Glutamatergic neuron (in vitro differentiated cells): ENCODE results near the gene PTPRJ. TPM values are rescaled to one million over a fixed set of nuclear protein-coding genes. Genes with fewer than 3 reads are reported as not detected.
"Not testable (repeated sequence)": the region's sequence is repeated elsewhere in the genome, so short reads cannot be mapped to it uniquely, and the experiment has no call there.

Source experiments
- DNase-seq: peaks from one replicate; pipeline ENCODE4 v3.0.0; 2022
- H3K27ac Mint-ChIP-seq: one replicate; pipeline ENCODE4 v1.8.0; 2020; ENCODE audit warnings: mild to moderate bottlenecking, mixed read lengths, inconsistent platforms; ENCODE audit not compliant: unreplicated experiment
- H3K27me3 Mint-ChIP-seq: one replicate; pipeline ENCODE4 v1.8.0; 2020; ENCODE audit warnings: mild to moderate bottlenecking, moderate library complexity, mixed read lengths, inconsistent platforms; ENCODE audit not compliant: unreplicated experiment
- H3K36me3 Mint-ChIP-seq: one replicate; pipeline ENCODE4 v1.8.0; 2020; ENCODE audit warnings: mild to moderate bottlenecking, mixed read lengths, inconsistent platforms; ENCODE audit not compliant: unreplicated experiment
- H3K4me1 Mint-ChIP-seq: one replicate; pipeline ENCODE4 v1.8.0; 2020; ENCODE audit warnings: mild to moderate bottlenecking, low read depth, mixed read lengths, inconsistent platforms; ENCODE audit not compliant: unreplicated experiment
- H3K4me3 Mint-ChIP-seq: one replicate; pipeline ENCODE4 v1.8.0; 2020; ENCODE audit warnings: mild to moderate bottlenecking, mixed read lengths, inconsistent platforms; ENCODE audit not compliant: unreplicated experiment
- H3K9me3 Mint-ChIP-seq: one replicate; pipeline ENCODE4 v1.8.0; 2020; ENCODE audit warnings: mild to moderate bottlenecking, moderate library complexity, mixed read lengths, inconsistent platforms; ENCODE audit not compliant: unreplicated experiment
- long read RNA-seq: library from polyadenylated mRNA; unstranded; transcript quantifications from one replicate; pipeline ENCODE4 v2.0.0, GENCODE V29; 2020; ENCODE audit not compliant: unreplicated experiment
- total RNA-seq: library from RNA; stranded (reverse); fragmentation: NEBNext Ultra II Directional; extraction: Animal tissue kit (Norgen Biotek cat#: 25700); gene quantifications from one replicate; pipeline ENCODE4 v1.2.1, GENCODE V29; 2021; ENCODE audit not compliant: unreplicated experiment
- TF ChIP-seq, protein P1 (sequence below): fragments of 200-600 bp; sonication (generic); IDR thresholded peaks from one replicate; pipeline ENCODE4 v1.5.0; 2021; ENCODE audit not compliant: partially characterized antibody, unreplicated experiment

Gene PTPRJ
- total RNA-seq: 2.4 TPM
- long read RNA-seq: 0 reads

DNA sequence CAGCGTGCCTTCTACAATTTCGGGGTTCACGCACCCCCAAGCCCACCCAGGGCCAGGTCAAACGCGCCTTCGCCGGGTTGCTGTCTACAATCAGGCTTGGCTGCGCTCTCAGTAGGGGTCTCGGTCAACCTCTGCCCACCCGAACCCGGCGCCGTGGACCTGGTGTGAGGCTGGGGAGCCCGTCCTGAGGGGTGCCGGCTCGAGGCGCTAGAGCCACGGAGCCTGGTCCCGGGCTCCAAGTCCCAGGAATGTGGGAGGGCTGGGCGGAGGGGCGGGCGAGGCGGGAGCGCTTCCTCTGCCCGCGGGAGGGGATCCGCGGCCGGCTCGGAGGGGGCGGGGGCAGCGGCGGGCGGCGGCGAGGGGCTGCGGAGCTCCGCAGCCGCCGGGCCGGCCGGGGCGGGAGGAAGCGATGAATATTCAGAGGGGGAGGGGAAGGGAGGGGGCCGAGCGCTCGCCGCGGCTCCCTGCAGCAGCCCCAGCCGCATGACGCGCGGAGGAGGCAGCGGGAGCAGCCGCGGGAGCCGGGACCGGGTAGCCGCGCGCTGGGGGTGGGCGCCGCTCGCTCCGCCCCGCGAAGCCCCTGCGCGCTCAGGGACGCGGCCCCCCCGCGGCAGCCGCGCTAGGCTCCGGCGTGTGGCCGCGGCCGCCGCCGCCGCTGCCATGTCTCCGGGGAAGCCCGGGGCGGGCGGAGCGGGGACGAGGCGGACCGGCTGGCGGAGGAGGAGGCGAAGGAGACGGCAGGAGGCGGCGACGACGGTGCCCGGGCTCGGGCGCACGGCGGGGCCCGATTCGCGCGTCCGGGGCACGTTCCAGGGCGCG, at the start of gene PTPRJ:
Gene PTPRJ, plus strand, starts transcription at position 472 of the 819 bp plus-strand sequence. CDS start 354 bp downstream, outside the sequence.
- no peak within 1 kb of the TSS for H3K27ac Mint-ChIP-seq
- H3K27me3 Mint-ChIP-seq: peaks cover 7% of the 10 kb centered on the region
- TF ChIP-seq, protein P1, sequence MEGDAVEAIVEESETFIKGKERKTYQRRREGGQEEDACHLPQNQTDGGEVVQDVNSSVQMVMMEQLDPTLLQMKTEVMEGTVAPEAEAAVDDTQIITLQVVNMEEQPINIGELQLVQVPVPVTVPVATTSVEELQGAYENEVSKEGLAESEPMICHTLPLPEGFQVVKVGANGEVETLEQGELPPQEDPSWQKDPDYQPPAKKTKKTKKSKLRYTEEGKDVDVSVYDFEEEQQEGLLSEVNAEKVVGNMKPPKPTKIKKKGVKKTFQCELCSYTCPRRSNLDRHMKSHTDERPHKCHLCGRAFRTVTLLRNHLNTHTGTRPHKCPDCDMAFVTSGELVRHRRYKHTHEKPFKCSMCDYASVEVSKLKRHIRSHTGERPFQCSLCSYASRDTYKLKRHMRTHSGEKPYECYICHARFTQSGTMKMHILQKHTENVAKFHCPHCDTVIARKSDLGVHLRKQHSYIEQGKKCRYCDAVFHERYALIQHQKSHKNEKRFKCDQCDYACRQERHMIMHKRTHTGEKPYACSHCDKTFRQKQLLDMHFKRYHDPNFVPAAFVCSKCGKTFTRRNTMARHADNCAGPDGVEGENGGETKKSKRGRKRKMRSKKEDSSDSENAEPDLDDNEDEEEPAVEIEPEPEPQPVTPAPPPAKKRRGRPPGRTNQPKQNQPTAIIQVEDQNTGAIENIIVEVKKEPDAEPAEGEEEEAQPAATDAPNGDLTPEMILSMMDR: no peak
- no peaks in the 10 kb centered on the region for H3K36me3 Mint-ChIP-seq
- peak within 1 kb of the TSS; percentile 26 for H3K4me3 Mint-ChIP-seq
- no peaks in the 10 kb centered on the region for H3K4me1 Mint-ChIP-seq
- DNase-seq: peak; percentile 70
- peaks cover 2% of the 10 kb centered on the region for H3K9me3 Mint-ChIP-seq

DNA sequence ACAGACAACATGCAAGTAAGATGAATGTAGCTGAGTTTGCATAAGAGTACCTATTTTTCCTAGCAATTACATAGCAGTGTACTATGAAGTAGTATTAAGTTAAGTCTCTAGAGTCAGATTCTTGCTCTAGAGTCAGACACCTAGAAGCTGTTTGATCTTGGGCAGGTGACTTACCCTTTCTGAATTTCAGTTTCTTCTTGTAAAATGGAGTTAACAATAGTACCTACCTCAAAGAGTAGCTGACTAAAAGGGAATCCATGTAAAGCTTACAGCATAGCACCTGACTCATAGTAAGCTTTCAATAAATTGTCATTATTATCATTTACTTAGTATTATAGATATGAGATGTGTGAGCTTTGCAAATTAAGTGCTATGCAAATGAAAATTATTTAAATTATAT, 47.8 kb upstream of the PTPRJ start:
- Mint-ChIP-seq H3K27me3 (no peaks in the 10 kb centered on the region), H3K36me3 (no peaks in the 10 kb centered on the region), H3K27ac (no peak overlapping the region), H3K9me3 (no peaks in the 10 kb centered on the region), H3K4me3 (no peak overlapping the region), H3K4me1 (no peaks in the 10 kb centered on the region)
- TF ChIP-seq, protein P1: no peak
- DNase-seq: no peak

DNA sequence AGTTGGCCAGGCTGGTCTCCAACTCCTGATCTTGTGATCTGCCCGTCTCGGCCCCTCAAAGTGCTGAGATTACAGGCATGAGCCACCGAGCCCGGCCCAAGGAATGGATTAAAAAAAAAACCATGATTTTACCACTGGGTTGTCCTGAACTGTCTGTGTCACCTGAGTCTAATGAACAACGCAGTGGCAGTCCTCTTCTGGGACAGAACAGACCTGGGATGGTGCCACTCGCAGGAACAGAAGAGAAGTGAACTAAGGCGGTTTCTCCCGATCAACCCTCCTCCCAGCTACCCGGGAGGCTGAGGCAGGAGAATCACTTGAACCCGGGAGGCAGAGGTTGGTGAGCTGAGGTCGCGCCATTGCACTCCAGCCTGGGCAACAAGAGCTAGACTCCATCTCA, 46.6 kb upstream of the PTPRJ start:
- H3K27ac Mint-ChIP-seq, H3K27me3 Mint-ChIP-seq, H3K9me3 Mint-ChIP-seq, H3K36me3 Mint-ChIP-seq, H3K4me3 Mint-ChIP-seq, H3K4me1 Mint-ChIP-seq, DNase-seq: not testable (repeated sequence)

DNA sequence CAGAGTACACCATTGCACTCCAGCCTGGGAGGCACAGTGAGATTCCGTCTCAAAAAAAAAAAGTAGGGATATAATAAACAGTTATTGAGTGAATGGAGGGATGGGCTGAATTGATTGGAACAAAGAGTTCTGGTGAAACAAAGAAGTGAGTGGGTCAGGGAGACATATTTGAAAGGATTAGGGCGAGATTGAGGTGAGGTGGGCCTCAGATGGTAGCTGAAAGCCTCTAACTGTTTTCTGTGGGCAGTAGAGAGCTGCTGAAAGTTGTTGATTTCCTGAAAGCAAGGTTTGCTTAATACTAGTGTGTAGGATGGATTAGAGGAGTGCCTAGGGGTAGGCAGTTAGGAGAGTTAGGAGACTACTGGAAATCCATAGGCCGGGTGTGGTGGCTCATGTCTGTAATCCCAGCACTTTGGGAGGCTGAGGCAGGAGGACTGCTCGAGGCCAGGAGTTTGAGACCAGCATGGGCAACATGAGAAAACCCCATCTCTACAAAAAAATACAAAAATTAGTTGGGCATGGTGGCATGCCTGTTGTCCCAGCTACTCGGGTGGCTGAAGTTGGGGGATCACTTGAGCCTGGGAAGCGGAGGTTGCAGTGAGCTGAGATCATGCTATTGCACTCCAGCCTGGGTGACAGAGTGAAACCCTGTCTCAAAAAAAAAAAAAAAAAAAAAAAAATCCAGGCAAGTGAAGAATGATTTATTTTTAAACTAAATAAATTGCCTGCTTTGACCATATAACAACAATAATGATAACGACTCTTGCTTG, 41.4 kb upstream of the PTPRJ start:
- DNase-seq: no peak
- H3K9me3 Mint-ChIP-seq: no peaks in the 10 kb centered on the region
- no peak overlapping the region for H3K4me3 Mint-ChIP-seq
- peak overlapping the region; percentile 0 for H3K27ac Mint-ChIP-seq
- H3K27me3 Mint-ChIP-seq: peaks cover 2% of the 10 kb centered on the region
- no peaks in the 10 kb centered on the region for H3K36me3 Mint-ChIP-seq
- TF ChIP-seq, protein P1: no peak
- H3K4me1 Mint-ChIP-seq: no peaks in the 10 kb centered on the region

DNA sequence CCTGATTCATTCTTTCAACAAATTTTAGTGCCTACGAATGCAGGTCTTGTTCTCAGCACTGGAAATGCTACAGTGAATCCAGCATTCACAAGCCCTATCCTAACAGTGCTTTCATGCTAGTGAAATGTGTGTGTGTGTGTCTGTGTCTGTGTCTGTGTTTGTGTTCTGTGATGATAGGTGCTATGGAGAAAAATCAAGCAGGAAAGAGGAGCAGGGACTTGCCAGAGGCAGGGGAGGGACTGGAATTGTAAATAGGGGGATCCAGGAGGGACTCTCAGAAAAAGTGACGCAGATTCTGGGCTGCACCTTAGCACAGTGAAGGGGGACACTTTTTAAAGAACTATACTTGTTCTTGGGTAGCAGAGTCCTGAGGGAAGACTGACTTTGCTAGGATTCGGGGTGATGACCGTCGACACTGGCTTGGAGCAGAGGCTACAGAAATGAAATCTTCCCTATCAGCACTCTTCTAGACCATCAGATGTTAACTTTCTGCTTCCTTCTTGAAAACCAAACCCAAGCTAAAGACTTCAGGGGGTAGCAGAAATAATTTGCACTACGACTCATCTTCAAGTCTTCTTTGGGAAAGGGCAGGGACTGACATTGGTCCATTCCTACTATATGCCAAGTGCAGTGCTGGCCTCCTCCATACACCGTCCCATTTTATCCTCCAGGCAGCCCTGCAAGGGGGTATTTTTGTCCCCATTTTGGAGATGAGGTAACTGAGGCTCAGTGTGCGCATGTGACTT, 39.3 kb upstream of the PTPRJ start:
- no peaks in the 10 kb centered on the region for H3K4me1 Mint-ChIP-seq
- H3K9me3 Mint-ChIP-seq: no peaks in the 10 kb centered on the region
- peaks cover 2% of the 10 kb centered on the region for H3K27me3 Mint-ChIP-seq
- H3K36me3 Mint-ChIP-seq: no peaks in the 10 kb centered on the region
- H3K4me3 Mint-ChIP-seq: no peak overlapping the region
- H3K27ac Mint-ChIP-seq: no peak overlapping the region
- TF ChIP-seq, protein P1: no peak
- DNase-seq: no peak
